Upper lobe of left lung (tissue), 6 donors: Measurements from ENCODE around the gene GATA6. TPM values are rescaled to one million over a fixed set of nuclear protein-coding genes. Genes with fewer than 3 reads are reported as not detected.

Source experiments
- ATAC-seq, 2 donors: fragments of 200-7000 bp; cut with Tn5 transposase; one replicate each; pipeline ENCODE4 v1.9.1; 2022; ENCODE audit warnings: mild to moderate bottlenecking in 2 of 2, moderate library complexity in 2 of 2; ENCODE audit not compliant: low FRiP score in 2 of 2
- DNase-seq, 2 donors: peaks; one replicate each; pipeline ENCODE4 v3.0.0-alpha.2; 2019 to 2020
- H3K27ac ChIP-seq, 4 donors: fragments of 200-600 bp; sonication (generic); one replicate each; pipeline ENCODE4 v1.5.1; 2016 to 2019
- H3K27me3 ChIP-seq, 4 donors: fragments of 200-600 bp; sonication (generic); one replicate each; pipeline ENCODE4 v1.5.1; 2017 to 2019
- H3K36me3 ChIP-seq, 4 donors: fragments of 200-600 bp; sonication (generic); one replicate each; pipeline ENCODE4 v1.5.1; 2016 to 2019
- H3K4me1 ChIP-seq, 4 donors: fragments of 200-600 bp; sonication (generic); one replicate each; pipeline ENCODE4 v1.5.1; 2018 to 2019
- H3K4me3 ChIP-seq, 4 donors: fragments of 200-600 bp; sonication (generic); one replicate each; pipeline ENCODE4 v1.5.1; 2017 to 2019; ENCODE audit warnings: mild to moderate bottlenecking in 2 of 4, moderate library complexity in 1 of 4
- H3K9me3 ChIP-seq, 4 donors: fragments of 200-600 bp; sonication (generic); one replicate each; pipeline ENCODE4 v1.5.1; 2018 to 2019
- EP300 ChIP-seq, 4 donors: sonication (generic); formaldehyde crosslinking; IDR thresholded peaks; one replicate each; pipeline ENCODE4 v1.5.1; 2017; ENCODE audit warnings: antibody characterized with exemption in 4 of 4, control low read depth in 2 of 4
- POLR2A ChIP-seq, 4 donors: fragments of 450-650 bp; IDR thresholded peaks; one replicate each; pipeline ENCODE4 v1.5.1; 2016 to 2017; ENCODE audit warnings: antibody characterized with exemption in 4 of 4, mild to moderate bottlenecking in 2 of 4
- POLR2AphosphoS5 ChIP-seq, 2 donors: sonication (generic); formaldehyde crosslinking; IDR thresholded peaks; one replicate each; pipeline ENCODE4 v1.5.1; 2017; ENCODE audit warnings: antibody characterized with exemption in 2 of 2
- WGBS, 2 donors: methylation state at CpG; one replicate each; pipeline ENCODE4 v1.1.5; 2017 to 2018; 5-methylcytosine and 5-hydroxymethylcytosine counted together
- total RNA-seq, 6 donors: library from RNA; depleted of rRNA in 4 of 6; stranded (reverse); fragments of >200 nt in 4 of 6; gene quantifications; one replicate each; pipeline versions ENCODE4 v1.1.0 to v1.2.1, GENCODE V29; 2016 to 2021
- TF ChIP-seq, protein P1 (sequence below), 6 experiments: fragments of 450-650 bp in 4 of 6; fragments of 200-600 bp in 2 of 6; sonication (generic) in 2 of 6; IDR thresholded peaks; one replicate each; pipeline ENCODE4 v1.5.1; 2016 to 2019; ENCODE audit warnings: antibody characterized with exemption in 6 of 6
- donor health status: DM: no; HTN: no; CAD: no; lungs with moderate emphysema.
- donor health status: DM: no; HTN: yes; CAD: no; lungs with severe emphysema.

Gene GATA6
- total RNA-seq, 6 donors from 2014 or later = 29.7 to 52.8 (median 41.4) TPM

- no peak for DNase-seq
- no peaks in the 10 kb centered on the region for H3K27me3 ChIP-seq
- TF ChIP-seq POLR2AphosphoS5 (IDR thresholded peaks at IDR 0.05) (no peak), EP300 (IDR thresholded peaks at IDR 0.05) (no peak), POLR2A (IDR thresholded peaks at IDR 0.05) (no peak)
- TF ChIP-seq, protein P1, sequence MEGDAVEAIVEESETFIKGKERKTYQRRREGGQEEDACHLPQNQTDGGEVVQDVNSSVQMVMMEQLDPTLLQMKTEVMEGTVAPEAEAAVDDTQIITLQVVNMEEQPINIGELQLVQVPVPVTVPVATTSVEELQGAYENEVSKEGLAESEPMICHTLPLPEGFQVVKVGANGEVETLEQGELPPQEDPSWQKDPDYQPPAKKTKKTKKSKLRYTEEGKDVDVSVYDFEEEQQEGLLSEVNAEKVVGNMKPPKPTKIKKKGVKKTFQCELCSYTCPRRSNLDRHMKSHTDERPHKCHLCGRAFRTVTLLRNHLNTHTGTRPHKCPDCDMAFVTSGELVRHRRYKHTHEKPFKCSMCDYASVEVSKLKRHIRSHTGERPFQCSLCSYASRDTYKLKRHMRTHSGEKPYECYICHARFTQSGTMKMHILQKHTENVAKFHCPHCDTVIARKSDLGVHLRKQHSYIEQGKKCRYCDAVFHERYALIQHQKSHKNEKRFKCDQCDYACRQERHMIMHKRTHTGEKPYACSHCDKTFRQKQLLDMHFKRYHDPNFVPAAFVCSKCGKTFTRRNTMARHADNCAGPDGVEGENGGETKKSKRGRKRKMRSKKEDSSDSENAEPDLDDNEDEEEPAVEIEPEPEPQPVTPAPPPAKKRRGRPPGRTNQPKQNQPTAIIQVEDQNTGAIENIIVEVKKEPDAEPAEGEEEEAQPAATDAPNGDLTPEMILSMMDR (IDR thresholded peaks at IDR 0.05) = no peak
- no peaks in the 10 kb centered on the region for H3K9me3 ChIP-seq
- no peak overlapping the region for H3K27ac ChIP-seq
- no peak for ATAC-seq
- no peaks in the 10 kb centered on the region for H3K36me3 ChIP-seq
- no peaks in the 10 kb centered on the region for H3K4me1 ChIP-seq
- H3K4me3 ChIP-seq = no peak overlapping the region
- WGBS, 2 donors = 88 to 93% methylated on average over 2 of the region's 2 CpGs
These were observed 36.6 kb upstream of the GATA6 start for GRCh38 chr18:22132763-22133162.

GRCh38 chr18:22136395-22136794, 33.0 kb upstream of the GATA6 start:
- ATAC-seq = no peak
- H3K36me3 ChIP-seq = no peaks in the 10 kb centered on the region
- H3K4me1 ChIP-seq = no peaks in the 10 kb centered on the region
- no peak overlapping the region for H3K4me3 ChIP-seq
- WGBS, 2 donors = 70% methylated on average over 4 of the region's 4 CpGs
- no peak overlapping the region for H3K27ac ChIP-seq
- TF ChIP-seq POLR2AphosphoS5 (IDR thresholded peaks at IDR 0.05) (no peak), EP300 (IDR thresholded peaks at IDR 0.05) (no peak)
- TF ChIP-seq, protein P1 (IDR thresholded peaks at IDR 0.05) = no peak
- no peaks in the 10 kb centered on the region for H3K27me3 ChIP-seq
- H3K9me3 ChIP-seq = no peaks in the 10 kb centered on the region
- no peak for DNase-seq

DNA sequence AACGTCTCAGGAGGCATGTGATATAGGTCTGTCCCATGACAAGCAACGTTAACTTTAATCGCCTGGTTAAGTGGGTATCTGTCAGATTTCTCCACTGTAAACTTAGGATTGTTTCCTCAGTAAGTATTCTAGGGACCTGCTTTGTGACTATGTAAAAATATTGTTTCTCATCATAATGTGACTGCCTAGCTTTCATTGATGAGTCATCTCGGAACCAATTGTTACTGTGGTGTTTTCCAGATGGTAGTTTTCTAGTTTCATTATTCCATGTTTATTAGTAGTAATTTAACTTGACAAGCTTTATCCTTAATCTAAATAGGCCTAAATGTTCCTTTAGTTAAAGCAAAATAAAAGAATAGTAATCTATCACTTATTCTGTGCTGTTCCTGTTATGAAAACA, 28.2 kb upstream of the GATA6 start:
- TF ChIP-seq, protein P1 (IDR thresholded peaks at IDR 0.05) = no peak
- TF ChIP-seq POLR2A (IDR thresholded peaks at IDR 0.05) = no peak
- no peak for TF ChIP-seq POLR2AphosphoS5 (IDR thresholded peaks at IDR 0.05)
- no peak for TF ChIP-seq EP300 (IDR thresholded peaks at IDR 0.05)
- ATAC-seq (no peak), DNase-seq (no peak)
- H3K4me3 ChIP-seq = no peak overlapping the region
- H3K27ac ChIP-seq = no peak overlapping the region
- WGBS, 2 donors = 81 to 87% methylated on average over 4 of the region's 4 CpGs
- no peaks in the 10 kb centered on the region for H3K9me3 ChIP-seq
- no peaks in the 10 kb centered on the region for H3K36me3 ChIP-seq
- H3K4me1 ChIP-seq = no peaks in the 10 kb centered on the region
- no peaks in the 10 kb centered on the region for H3K27me3 ChIP-seq

DNA sequence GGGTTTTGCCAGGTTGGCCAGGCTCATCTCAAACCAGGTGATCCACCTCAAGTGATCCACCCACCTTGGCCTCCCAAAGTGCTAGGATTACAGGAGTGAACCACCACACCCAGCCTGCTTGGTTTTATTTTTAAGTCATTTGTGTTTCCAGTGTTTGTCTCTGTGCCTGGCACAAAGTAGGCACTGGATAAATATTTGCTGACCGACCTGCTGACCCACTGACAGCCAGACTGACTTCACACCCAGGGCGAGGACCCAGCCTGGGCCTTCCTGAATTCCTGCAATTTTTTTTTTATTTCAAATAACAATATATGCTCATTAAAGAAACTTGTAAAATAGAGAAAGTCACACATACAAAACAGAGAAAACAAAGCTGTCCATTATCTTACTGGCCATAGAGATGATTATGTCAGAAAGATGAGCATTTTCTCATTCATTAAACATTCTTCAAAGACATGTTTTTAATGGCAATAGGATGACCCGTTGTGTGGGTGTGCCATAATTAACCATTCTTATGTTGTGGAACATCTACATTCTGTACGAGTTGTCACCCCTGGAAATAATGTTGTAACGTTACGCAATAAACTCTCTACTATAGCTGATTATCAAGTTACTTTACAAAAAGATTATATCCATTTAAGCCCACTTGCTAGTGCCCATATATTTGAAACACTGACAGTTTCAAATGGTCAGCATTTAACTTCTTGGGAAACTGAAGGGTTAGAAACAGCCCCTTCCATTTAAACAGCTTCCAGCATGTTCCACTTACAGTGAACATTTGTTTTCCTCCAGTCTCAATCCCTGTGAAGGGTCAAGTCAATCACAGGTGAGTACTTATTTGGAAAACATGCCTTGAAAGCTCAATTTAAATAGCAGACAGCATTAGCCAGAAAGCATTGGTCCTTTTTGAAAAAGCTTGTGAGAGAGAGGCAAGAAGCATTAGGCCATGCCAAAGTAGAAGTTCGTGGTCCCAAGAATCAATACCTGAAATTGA, 25.7 kb upstream of the GATA6 start:
- no peak for DNase-seq
- H3K27ac ChIP-seq = no peak overlapping the region
- ATAC-seq = no peak
- no peak overlapping the region for H3K4me3 ChIP-seq
- no peaks in the 10 kb centered on the region for H3K9me3 ChIP-seq
- no peaks in the 10 kb centered on the region for H3K27me3 ChIP-seq
- TF ChIP-seq, protein P1 (IDR thresholded peaks at IDR 0.05) = no peak
- TF ChIP-seq POLR2AphosphoS5 (IDR thresholded peaks at IDR 0.05) (no peak), EP300 (IDR thresholded peaks at IDR 0.05) (no peak), POLR2A (IDR thresholded peaks at IDR 0.05) (no peak)
- 80 to 81% methylated on average over 7 of the region's 7 CpGs for WGBS, 2 donors
- no peaks in the 10 kb centered on the region for H3K36me3 ChIP-seq
- no peaks in the 10 kb centered on the region for H3K4me1 ChIP-seq
